Mucosa of descending colon (tissue), 3 donors: Measurements from ENCODE around the gene ADRA2C. TPM values are rescaled to one million over a fixed set of nuclear protein-coding genes. Genes with fewer than 3 reads are reported as not detected.

Experiments used
- ATAC-seq: fragments of 200-7000 bp; cut with Tn5 transposase; one replicate; pipeline ENCODE4 v1.9.1; 2020; ENCODE audit warnings: mild to moderate bottlenecking, moderate library complexity
- DNase-seq, 3 donors: peaks; one replicate each; pipeline ENCODE4 v3.0.0-alpha.2; 2020
- H3K36me3 ChIP-seq: fragments of 200-600 bp; one replicate; pipeline ENCODE4 v1.8.0; 2021; ENCODE audit warnings: low read depth, mild to moderate bottlenecking
- H3K4me1 ChIP-seq: fragments of 200-600 bp; one replicate; pipeline ENCODE4 v1.8.0; 2021; ENCODE audit warnings: low read depth, mild to moderate bottlenecking
- H3K4me3 ChIP-seq: fragments of 200-600 bp; one replicate; pipeline ENCODE4 v1.8.0; 2021; ENCODE audit warnings: mild to moderate bottlenecking
- H3K9me3 ChIP-seq: fragments of 200-600 bp; one replicate; pipeline ENCODE4 v1.8.0; 2021; ENCODE audit warnings: mild to moderate bottlenecking
- CTCF ChIP-seq: fragments of 200-600 bp; IDR thresholded peaks from one replicate; pipeline ENCODE4 v1.8.0; 2022; ENCODE audit warnings: antibody characterized with exemption, mild to moderate bottlenecking
- intact Hi-C, 2 donors: fragments of 100-400 bp; cut with DNase I in 1 of 2; cut with micrococcal nuclease in 1 of 2; formaldehyde crosslinking; loops; one replicate each; pipeline versions ENCODE4 v1.11.0 to v1.11.1; 2022; cut with DNase I, micrococcal nuclease
- total RNA-seq, 3 donors: library from RNA; stranded (reverse); fragmentation: NEBNext Ultra II Directional in 2 of 3; extraction: Animal tissue kit (Norgen Biotek cat#: 25700) in 2 of 3; gene quantifications; one replicate each; pipeline versions ENCODE4 v1.2.1 to v1.2.4, GENCODE V29; 2021 to 2023
- donor health status: DM: no; HTN: no; CAD: no; lungs with moderate emphysema.
- donor health status: DM: no; HTN: no; CAD: no.
- donor health status: DM: no; HTN: yes; CAD: no.

Gene ADRA2C
- total RNA-seq, 3 donors from 2014 or later = 0.69 to 2.3 (median 1.4) TPM

GRCh38 chr4:3797831-3798790 is 31.9 kb downstream of the ADRA2C start:
- ATAC-seq = no peak
- intact Hi-C loops = no loop called here

GRCh38 chr4:3799496-3799895 is 33.3 kb downstream of the ADRA2C start:
- intact Hi-C loops = no loop called here
- peaks cover 7% of the 10 kb centered on the region for H3K9me3 ChIP-seq
- ATAC-seq = no peak
- no peaks in the 10 kb centered on the region for H3K36me3 ChIP-seq
- DNase-seq = peak in 1 of 3 donors; percentile 19
- TF ChIP-seq CTCF = no peak
- H3K4me1 ChIP-seq = no peaks in the 10 kb centered on the region
- no peak overlapping the region for H3K4me3 ChIP-seq

More at GRCh38 chr4:3797831-3798790, 31.9 kb downstream of the ADRA2C start:
- Histone ChIP-seq H3K9me3 (peaks cover 7% of the 10 kb centered on the region), H3K36me3 (no peaks in the 10 kb centered on the region), H3K4me1 (no peaks in the 10 kb centered on the region), H3K4me3 (no peak overlapping the region)
- DNase-seq = peak in 1 of 3 donors; percentile 38
- no peak for TF ChIP-seq CTCF

GRCh38 chr4:3800351-3800750 is 34.2 kb downstream of the ADRA2C start:
- DNase-seq (peak in 1 of 3 donors; percentile 31), ATAC-seq (no peak)
- H3K36me3 ChIP-seq = no peaks in the 10 kb centered on the region
- intact Hi-C loops = no loop called here
- H3K9me3 ChIP-seq = peaks cover 7% of the 10 kb centered on the region
- no peak overlapping the region for H3K4me3 ChIP-seq
- H3K4me1 ChIP-seq = no peaks in the 10 kb centered on the region
- TF ChIP-seq CTCF = no peak

- Histone ChIP-seq H3K4me1 (no peaks in the 10 kb centered on the region), H3K36me3 (no peaks in the 10 kb centered on the region), H3K9me3 (peaks cover 5% of the 10 kb centered on the region), H3K4me3 (no peak overlapping the region)
- peak in 1 of 3 donors; percentile 15 for DNase-seq
- no peak for TF ChIP-seq CTCF
- intact Hi-C loops = no loop called here
- no peak for ATAC-seq
Observed at GRCh38 chr4:3801521-3801920, 35.3 kb downstream of the ADRA2C start.

GRCh38 chr4:3801931-3802550 is 35.9 kb downstream of the ADRA2C start:
- intact Hi-C loops = no loop called here
- Histone ChIP-seq H3K4me3 (no peak overlapping the region), H3K4me1 (no peaks in the 10 kb centered on the region), H3K36me3 (no peaks in the 10 kb centered on the region), H3K9me3 (peaks cover under 1% of the 10 kb centered on the region)
- DNase-seq = peak in 1 of 3 donors; percentile 21
- TF ChIP-seq CTCF = no peak
- no peak for ATAC-seq
